Caco-2 (cell line): ENCODE data around the gene MAP3K21. TPM values are rescaled to one million over a fixed set of nuclear protein-coding genes. Genes with fewer than 3 reads are reported as not detected.

Source experiments
- BruUV-seq: library from RNA; stranded (reverse); fragments of 400-500 nt; replicated peaks from 2 replicates; lab custom pipeline; 2021; lab: Mats Ljungman, UMichigan
- CTCF ChIA-PET: fragments of 300-600 bp; sonication (Branson Sonifier 250); formaldehyde crosslinking; loops from one replicate; lab custom pipeline; 2022; ENCODE audit warnings: antibody characterized with exemption; lab: Charles Lee
- POLR2A ChIA-PET: fragments of 300-600 bp; sonication (Branson Sonifier 250); formaldehyde crosslinking; loops from one replicate; lab custom pipeline; 2022; ENCODE audit warnings: antibody characterized with exemption; lab: Charles Lee
- DNase-seq, 2 experiments: peaks; one replicate each; pipeline versions ENCODE4 v3.0.0 to v3.0.0-alpha.2; 2020 to 2022
- H3K27me3 ChIP-seq: replicated peaks from 2 replicates; pipeline ENCODE4 v1.6.0; 2011; ENCODE audit warnings: low read length; ENCODE audit not compliant: control insufficient read depth, insufficient read depth
- H3K36me3 ChIP-seq: 2 replicates; pipeline ENCODE4 v1.5.1; 2011; ENCODE audit warnings: low read length; ENCODE audit not compliant: control insufficient read depth, insufficient read depth
- H3K4me1 ChIP-seq: fragments of 250-450 bp; sonication (Bioruptor Pico); 2 replicates; pipeline ENCODE4 v1.5.1; 2020; ENCODE audit warnings: mild to moderate bottlenecking
- H3K4me3 ChIP-seq: 2 replicates; pipeline ENCODE4 v1.5.1; 2011; ENCODE audit warnings: low read depth, mild to moderate bottlenecking, control low read depth, low read length
- H3K9me3 ChIP-seq: fragments of 250-450 bp; sonication (Bioruptor Pico); 2 replicates; pipeline ENCODE4 v1.5.1; 2020; ENCODE audit warnings: mild to moderate bottlenecking, moderate library complexity
- H3K27ac Mint-ChIP-seq: one replicate; pipeline ENCODE4 v1.8.0; 2022; ENCODE audit warnings: mixed read lengths; ENCODE audit not compliant: unreplicated experiment
- H3K27me3 Mint-ChIP-seq: one replicate; pipeline ENCODE4 v1.8.0; 2022; ENCODE audit warnings: mixed read lengths; ENCODE audit not compliant: insufficient read depth, unreplicated experiment
- H3K36me3 Mint-ChIP-seq: one replicate; pipeline ENCODE4 v1.8.0; 2022; ENCODE audit warnings: mild to moderate bottlenecking, mixed read lengths; ENCODE audit not compliant: insufficient read depth, unreplicated experiment
- H3K4me1 Mint-ChIP-seq: one replicate; pipeline ENCODE4 v1.8.0; 2022; ENCODE audit warnings: low read depth, mixed read lengths; ENCODE audit not compliant: unreplicated experiment
- H3K4me3 Mint-ChIP-seq: one replicate; pipeline ENCODE4 v1.8.0; 2022; ENCODE audit warnings: mild to moderate bottlenecking, moderate library complexity, mixed read lengths; ENCODE audit not compliant: unreplicated experiment
- H3K9me3 Mint-ChIP-seq: one replicate; pipeline ENCODE4 v1.8.0; 2022; ENCODE audit warnings: mixed read lengths; ENCODE audit not compliant: unreplicated experiment
- CTCF ChIP-seq, 2 experiments: fragments of 200-600 bp in 1 of 2; IDR thresholded peaks; 1 replicate in 1 of 2; 2 replicates in 1 of 2; pipeline versions ENCODE4 v1.5.1 to v1.8.0; 2011 to 2022; ENCODE audit warnings: antibody characterized with exemption in 1 of 2, control low read depth in 1 of 2, inconsistent platforms in 1 of 2, low read depth in 1 of 2, low read length in 1 of 2, mild to moderate bottlenecking in 1 of 2, moderate library complexity in 1 of 2; ENCODE audit not compliant: insufficient read depth in 1 of 2, severe bottlenecking in 1 of 2, unreplicated experiment in 1 of 2
- intact Hi-C: fragments of 100-400 bp; cut with micrococcal nuclease; formaldehyde crosslinking; loops from one replicate; pipeline ENCODE4 v1.10.0; 2022; ENCODE audit not compliant: unreplicated experiment
- total RNA-seq: library from RNA; stranded (reverse); gene quantifications from 2 replicates; pipeline ENCODE4 v1.2.3, GENCODE V29; 2022

The MAP3K21 gene
- total RNA-seq, 1 experiment from 2014 or later, result 10.4 TPM

- no peak overlapping the region for H3K27ac Mint-ChIP-seq
- no peaks in the 10 kb centered on the region for H3K27me3 Mint-ChIP-seq
- Histone ChIP-seq H3K9me3 (no peaks in the 10 kb centered on the region), H3K36me3 (no peaks in the 10 kb centered on the region), H3K4me1 (peaks cover 11% of the 10 kb centered on the region), H3K27me3 (no peaks in the 10 kb centered on the region), H3K4me3 (no peak overlapping the region)
- no peaks in the 10 kb centered on the region for H3K36me3 Mint-ChIP-seq
- intact Hi-C loops, result no loop called here
- TF ChIP-seq CTCF (IDR thresholded peaks at IDR 0.05; ENCODE audit: insufficient read depth in 1 of 2, low read depth in 1 of 2, low read length in 1 of 2, severe bottlenecking in 1 of 2, unreplicated experiment in 1 of 2), result no peak
- ChIA-PET CTCF (no interaction called here), POLR2A (no interaction called here)
- H3K4me3 Mint-ChIP-seq, result no peak overlapping the region
- peaks cover 18% of the 10 kb centered on the region for H3K4me1 Mint-ChIP-seq
- DNase-seq, result no peak
- no TSS peak for BruUV-seq
- H3K9me3 Mint-ChIP-seq, result no peaks in the 10 kb centered on the region
Measured at GRCh38 chr1:233372218-233373120, 44.9 kb downstream of the MAP3K21 start.

- H3K27ac Mint-ChIP-seq, result no peak overlapping the region
Measured at GRCh38 chr1:233373226-233373625, 45.7 kb downstream of the MAP3K21 start.

GRCh38 chr1:233375653-233376052 lies 48.1 kb downstream of the MAP3K21 start:
- BruUV-seq, result no TSS peak
- no peak overlapping the region for H3K4me3 ChIP-seq
- intact Hi-C loops, result no loop called here
- no peaks in the 10 kb centered on the region for H3K9me3 ChIP-seq
- Mint-ChIP-seq H3K4me1 (no peaks in the 10 kb centered on the region), H3K4me3 (no peak overlapping the region), H3K9me3 (no peaks in the 10 kb centered on the region), H3K27me3 (no peaks in the 10 kb centered on the region), H3K36me3 (no peaks in the 10 kb centered on the region), H3K27ac (no peak overlapping the region)
- no peak for TF ChIP-seq CTCF (IDR thresholded peaks at IDR 0.05; ENCODE audit: insufficient read depth in 1 of 2, low read depth in 1 of 2, low read length in 1 of 2, severe bottlenecking in 1 of 2, unreplicated experiment in 1 of 2)
- CTCF ChIA-PET, result no interaction called here
- POLR2A ChIA-PET, result no interaction called here
- H3K36me3 ChIP-seq, result no peaks in the 10 kb centered on the region
- no peaks in the 10 kb centered on the region for H3K4me1 ChIP-seq
- no peak for DNase-seq
- no peaks in the 10 kb centered on the region for H3K27me3 ChIP-seq

More at GRCh38 chr1:233373226-233373625, 45.7 kb downstream of the MAP3K21 start:
- H3K4me1 ChIP-seq, result peaks cover 6% of the 10 kb centered on the region
- no peak overlapping the region for H3K4me3 ChIP-seq
- no peaks in the 10 kb centered on the region for H3K27me3 ChIP-seq
- no TSS peak for BruUV-seq
- intact Hi-C loops, result no loop called here
- Mint-ChIP-seq H3K27me3 (no peaks in the 10 kb centered on the region), H3K4me3 (no peak overlapping the region), H3K9me3 (no peaks in the 10 kb centered on the region), H3K36me3 (no peaks in the 10 kb centered on the region), H3K4me1 (peaks cover 12% of the 10 kb centered on the region)
- no peak for DNase-seq
- POLR2A ChIA-PET, result no interaction called here
- no peaks in the 10 kb centered on the region for H3K9me3 ChIP-seq
- CTCF ChIA-PET, result no interaction called here
- H3K36me3 ChIP-seq, result no peaks in the 10 kb centered on the region
- no peak for TF ChIP-seq CTCF (IDR thresholded peaks at IDR 0.05; ENCODE audit: insufficient read depth in 1 of 2, low read depth in 1 of 2, low read length in 1 of 2, severe bottlenecking in 1 of 2, unreplicated experiment in 1 of 2)
